Activated T-cell treated with anti-CD3 and anti-CD28 coated beads, Interleukin-2, amount 50 U/mL, for 1 hour (primary cell): ENCODE results near the gene NDRG3.
A peak's percentile ranks its signal among the peaks of the same experiment; 100 is the strongest.

ENCODE experiments used
- DNase-seq: peaks from one replicate; pipeline ENCODE4 v3.0.0-alpha.2; 2020

Gene NDRG3

GRCh38 chr20:36605399-36606157 lies 140.3 kb downstream of the NDRG3 start, which contains the start of gene RAB5IF:
TSS of gene RAB5IF (plus strand) at chr20:36605779. CDS start at chr20:36605952, 173 bp downstream.
- DNase-seq = peak; percentile 99

- DNase-seq = no peak
These were observed 140.9 kb downstream of the NDRG3 start for GRCh38 chr20:36604952-36605398.
